Activated CD4-positive, alpha-beta T cell treated with anti-CD3 and anti-CD28 coated beads for 36 hours (primary cell): ENCODE measurements around the gene ZFTA. TPM values are rescaled to one million over a fixed set of nuclear protein-coding genes. Genes with fewer than 3 reads are reported as not detected.

ENCODE experiments used
- ATAC-seq: fragments of 200-7000 bp; cut with Tn5 transposase; one replicate; pipeline ENCODE4 v1.10.0; 2021; ENCODE audit warnings: mild to moderate bottlenecking, moderate library complexity
- CTCF ChIA-PET: fragments of 350-600 bp; sonication (Branson Sonifier 250); formaldehyde crosslinking; loops from one replicate; lab custom pipeline; 2021; ENCODE audit warnings: antibody characterized with exemption; lab: Charles Lee
- POLR2A ChIA-PET: fragments of 350-600 bp; sonication (Branson Sonifier 250); formaldehyde crosslinking; loops from one replicate; lab custom pipeline; 2021; ENCODE audit warnings: antibody characterized with exemption, inconsistent platforms; lab: Charles Lee
- DNase-seq: peaks from one replicate; pipeline ENCODE4 v3.0.0-alpha.2; 2020
- H3K27ac Mint-ChIP-seq: one replicate; pipeline ENCODE4 v1.8.0; 2021; ENCODE audit warnings: mixed read lengths
- H3K27me3 Mint-ChIP-seq: one replicate; pipeline ENCODE4 v1.8.0; 2021; ENCODE audit warnings: mixed read lengths
- H3K36me3 Mint-ChIP-seq: one replicate; pipeline ENCODE4 v1.8.0; 2021; ENCODE audit warnings: low read depth, mixed read lengths
- H3K4me1 Mint-ChIP-seq: one replicate; pipeline ENCODE4 v1.8.0; 2021; ENCODE audit warnings: mixed read lengths
- H3K4me3 Mint-ChIP-seq: one replicate; pipeline ENCODE4 v1.8.0; 2021; ENCODE audit warnings: mild to moderate bottlenecking, moderate library complexity, mixed read lengths
- H3K9me3 Mint-ChIP-seq: one replicate; pipeline ENCODE4 v1.8.0; 2021; ENCODE audit warnings: low read depth, mixed read lengths
- intact Hi-C, 2 experiments: fragments of 100-400 bp; cut with DNase I in 1 of 2; cut with micrococcal nuclease in 1 of 2; formaldehyde crosslinking; loops; one replicate each; pipeline versions ENCODE4 v1.14.2 to v1.15.1; 2022 to 2024; cut with DNase I, micrococcal nuclease
- total RNA-seq, 2 experiments: library from RNA; stranded (reverse); gene quantifications; one replicate each; pipeline ENCODE4 v1.2.3, GENCODE V29; 2021

Gene ZFTA
- total RNA-seq, 2 experiments from 2014 or later, result 1.5 to 1.7 TPM

- Mint-ChIP-seq H3K4me3 (no peak overlapping the region), H3K27me3 (peaks cover 3% of the 10 kb centered on the region), H3K4me1 (peaks cover 6% of the 10 kb centered on the region), H3K27ac (no peak overlapping the region), H3K9me3 (no peaks in the 10 kb centered on the region), H3K36me3 (no peaks in the 10 kb centered on the region)
- DNase-seq (no peak), ATAC-seq (no peak)
- CTCF ChIA-PET, result interaction anchor here (0.6 kb wide), 2 partner anchors 38 to 40 kb away, joined by 3 read pairs; no protein-coding TSS in a partner anchor
- intact Hi-C loops, result loop anchor here (5.0 kb wide), 4 partner anchors 177 to 1787 kb away; partner anchors contain the start of genes CATSPERZ (in 1 of the 2) and MACROD1 (in 1 of the 2)
- POLR2A ChIA-PET, result interaction anchor here (1.2 kb wide), 1 partner anchor 219 kb away, joined by 3 read pairs; no protein-coding TSS in a partner anchor
Measured at GRCh38 chr11:63764679-63765647, 3.6 kb downstream of the ZFTA start.

- no peaks in the 10 kb centered on the region for H3K36me3 Mint-ChIP-seq
Measured at GRCh38 chr11:63764340-63764678, 4.3 kb downstream of the ZFTA start.

GRCh38 chr11:63763496-63764339, 4.9 kb downstream of the ZFTA start:
- ChIA-PET POLR2A (no interaction called here), CTCF (interaction anchor here (0.6 kb wide), 1 partner anchor 41 kb away, joined by 3 read pairs; no protein-coding TSS in a partner anchor)
- no peaks in the 10 kb centered on the region for H3K36me3 Mint-ChIP-seq
- H3K4me1 Mint-ChIP-seq, result peaks cover 6% of the 10 kb centered on the region
- DNase-seq, result no peak
- no peaks in the 10 kb centered on the region for H3K27me3 Mint-ChIP-seq
- intact Hi-C loops, result no loop called here
- no peak overlapping the region for H3K27ac Mint-ChIP-seq
- no peaks in the 10 kb centered on the region for H3K9me3 Mint-ChIP-seq
- no peak overlapping the region for H3K4me3 Mint-ChIP-seq
- no peak for ATAC-seq

More at GRCh38 chr11:63764340-63764678, 4.3 kb downstream of the ZFTA start:
- ChIA-PET CTCF (interaction anchor here (0.6 kb wide), 1 partner anchor 40 kb away, joined by 3 read pairs; no protein-coding TSS in a partner anchor), POLR2A (no interaction called here)
- Mint-ChIP-seq H3K27ac (no peak overlapping the region), H3K4me3 (no peak overlapping the region), H3K4me1 (peaks cover 6% of the 10 kb centered on the region), H3K27me3 (no peaks in the 10 kb centered on the region), H3K9me3 (no peaks in the 10 kb centered on the region)
- DNase-seq (no peak), ATAC-seq (no peak)
- intact Hi-C loops, result no loop called here

DNA sequence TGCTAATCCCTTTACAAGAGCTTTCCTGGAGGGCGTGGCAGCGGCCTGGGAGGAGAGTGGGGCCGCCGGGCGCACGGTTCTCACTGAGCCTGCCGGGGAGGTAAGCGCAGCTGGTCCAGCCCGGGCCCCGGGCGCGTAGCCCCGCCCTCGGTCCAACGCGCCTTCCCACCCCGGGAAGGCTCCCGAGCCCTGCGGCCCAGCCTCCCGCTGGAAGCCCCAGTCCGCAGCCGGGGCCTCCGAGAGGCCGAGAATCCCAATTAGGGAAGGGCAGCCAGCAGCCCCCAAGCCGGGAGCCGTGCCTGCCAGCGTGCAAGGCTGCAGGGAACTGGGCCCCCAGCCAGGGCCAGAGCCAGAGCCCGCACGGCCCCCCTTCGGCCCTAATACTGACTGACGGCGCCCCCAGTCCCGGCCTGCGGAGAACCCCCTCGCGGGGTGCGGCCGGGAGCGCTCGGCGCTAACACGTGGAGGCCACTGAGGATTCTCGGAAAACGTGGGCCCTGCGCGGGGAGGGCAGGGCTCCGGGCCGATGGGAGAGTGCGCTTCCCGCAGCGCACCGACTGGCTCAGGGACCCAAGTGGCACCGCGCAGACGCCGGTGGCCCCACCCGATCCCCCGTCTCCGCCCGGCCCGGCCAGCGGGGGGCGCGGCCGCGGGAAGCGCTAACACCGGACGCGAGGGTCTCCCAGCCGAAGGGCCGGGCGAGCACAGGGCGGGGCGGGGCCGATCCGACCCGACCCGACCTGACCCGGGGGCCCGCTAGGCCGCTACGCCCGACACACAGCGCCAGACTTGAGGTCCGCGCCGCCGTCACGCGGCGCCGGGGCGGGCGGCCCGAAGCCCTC, 5.7 kb downstream of the ZFTA start:
- intact Hi-C loops, result no loop called here
- POLR2A ChIA-PET, result no interaction called here
- peaks cover 6% of the 10 kb centered on the region for H3K4me1 Mint-ChIP-seq

GRCh38 chr11:63761931-63762653, 6.5 kb downstream of the ZFTA start:
- intact Hi-C loops, result no loop called here
- peaks cover 1% of the 10 kb centered on the region for H3K36me3 Mint-ChIP-seq
- H3K9me3 Mint-ChIP-seq, result no peaks in the 10 kb centered on the region
- H3K4me1 Mint-ChIP-seq, result no peaks in the 10 kb centered on the region
- H3K27me3 Mint-ChIP-seq, result no peaks in the 10 kb centered on the region
- ChIA-PET CTCF (interaction anchor here (1.2 kb wide), 1 partner anchor 21 kb away, joined by 3 read pairs; no protein-coding TSS in a partner anchor), POLR2A (no interaction called here)
- no peak overlapping the region for H3K4me3 Mint-ChIP-seq
- no peak for DNase-seq
- no peak overlapping the region for H3K27ac Mint-ChIP-seq
- no peak for ATAC-seq

More for the DNA sequence above, 5.7 kb downstream of the ZFTA start:
- H3K27me3 Mint-ChIP-seq, result no peaks in the 10 kb centered on the region
- H3K4me3 Mint-ChIP-seq, result no peak overlapping the region
- no peak for ATAC-seq
- CTCF ChIA-PET, result no interaction called here
- H3K27ac Mint-ChIP-seq, result no peak overlapping the region
- H3K36me3 Mint-ChIP-seq, result peaks cover 1% of the 10 kb centered on the region
- no peak for DNase-seq
- H3K9me3 Mint-ChIP-seq, result no peaks in the 10 kb centered on the region

DNA sequence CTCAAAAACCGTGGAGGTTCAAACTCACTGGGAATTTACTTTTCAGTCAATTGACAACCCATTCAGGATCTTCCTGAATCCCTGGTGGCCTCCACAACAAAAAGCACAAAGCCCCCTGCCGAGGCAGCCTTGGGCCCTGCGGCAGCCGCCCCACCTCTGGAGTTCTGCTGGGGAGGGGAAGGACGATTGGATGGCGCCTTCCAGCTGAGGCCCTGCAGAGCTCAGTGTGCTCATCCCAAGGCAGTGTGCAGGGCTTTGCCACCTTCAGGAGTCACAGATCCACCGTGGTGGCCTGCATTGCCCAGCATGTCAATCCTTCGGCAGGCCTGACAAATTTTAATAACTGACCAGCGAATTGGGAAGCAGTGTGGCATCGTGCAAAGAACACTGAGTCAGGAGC, 7.4 kb downstream of the ZFTA start:
- no peaks in the 10 kb centered on the region for H3K9me3 Mint-ChIP-seq
- no peaks in the 10 kb centered on the region for H3K4me1 Mint-ChIP-seq
- no peak for ATAC-seq
- DNase-seq, result no peak
- no peak overlapping the region for H3K27ac Mint-ChIP-seq
- POLR2A ChIA-PET, result no interaction called here
- H3K27me3 Mint-ChIP-seq, result no peaks in the 10 kb centered on the region
- peaks cover 1% of the 10 kb centered on the region for H3K36me3 Mint-ChIP-seq
- intact Hi-C loops, result no loop called here
- CTCF ChIA-PET, result interaction anchor here (1.2 kb wide), 1 partner anchor 20 kb away, joined by 3 read pairs; no protein-coding TSS in a partner anchor
- no peak overlapping the region for H3K4me3 Mint-ChIP-seq

- ChIA-PET POLR2A (no interaction called here), CTCF (interaction anchor here (1.2 kb wide), 1 partner anchor 20 kb away, joined by 3 read pairs; no protein-coding TSS in a partner anchor)
- Mint-ChIP-seq H3K36me3 (peaks cover 1% of the 10 kb centered on the region), H3K27ac (no peak overlapping the region), H3K9me3 (no peaks in the 10 kb centered on the region), H3K4me1 (no peaks in the 10 kb centered on the region), H3K27me3 (no peaks in the 10 kb centered on the region), H3K4me3 (no peak overlapping the region)
- ATAC-seq (no peak), DNase-seq (no peak)
- intact Hi-C loops, result no loop called here
Measured at GRCh38 chr11:63760487-63761079, 8.0 kb downstream of the ZFTA start.

DNA sequence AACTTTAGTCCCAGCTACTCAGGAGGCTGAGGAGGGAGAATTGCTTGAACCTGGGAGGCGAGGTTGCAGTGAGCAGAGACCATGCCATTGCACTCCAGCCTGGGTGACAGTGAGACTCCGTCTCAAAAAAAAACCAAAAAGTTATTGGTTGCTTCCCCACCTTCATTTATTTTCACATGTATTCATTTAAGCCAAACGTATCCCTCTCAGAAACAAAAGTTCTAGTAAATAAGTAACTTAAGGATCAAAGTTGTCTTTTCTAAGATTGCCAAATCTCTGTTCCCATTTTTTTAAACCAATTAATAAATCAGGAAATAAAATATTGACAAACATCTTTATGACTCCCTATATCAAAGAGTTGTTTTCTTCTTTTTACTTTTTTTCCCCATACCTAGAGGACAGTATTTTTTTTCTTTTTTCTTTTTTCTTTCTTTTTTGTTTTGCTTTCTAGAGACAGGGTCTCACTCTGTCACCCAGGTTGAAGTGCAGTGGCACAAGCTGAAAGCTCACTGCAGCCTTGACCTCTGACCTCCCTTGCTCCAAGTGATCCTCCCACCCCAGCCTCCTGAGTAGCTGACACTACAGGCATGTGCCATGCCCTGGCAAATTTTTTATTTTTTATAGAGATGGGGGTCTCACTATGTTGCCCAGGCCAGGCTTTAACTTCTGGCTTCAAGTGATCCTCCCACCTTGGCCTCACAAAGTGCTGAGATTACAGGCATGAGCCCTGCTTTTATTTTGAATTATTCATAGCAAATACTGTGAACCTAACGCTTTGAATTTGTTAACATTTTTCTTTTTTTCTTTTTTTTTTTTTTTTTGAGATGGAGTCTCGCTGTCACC, 11.4 kb downstream of the ZFTA start:
- no peak overlapping the region for H3K27ac Mint-ChIP-seq
- ChIA-PET POLR2A (no interaction called here), CTCF (interaction anchor here (1.0 kb wide), 1 partner anchor 10 kb away, joined by 5 read pairs; no protein-coding TSS in a partner anchor)
- no peaks in the 10 kb centered on the region for H3K27me3 Mint-ChIP-seq
- no peaks in the 10 kb centered on the region for H3K4me1 Mint-ChIP-seq
- no peak for DNase-seq
- H3K4me3 Mint-ChIP-seq, result no peak overlapping the region
- H3K36me3 Mint-ChIP-seq, result peaks cover 6% of the 10 kb centered on the region
- no peaks in the 10 kb centered on the region for H3K9me3 Mint-ChIP-seq
- no peak for ATAC-seq
- intact Hi-C loops, result no loop called here

DNA sequence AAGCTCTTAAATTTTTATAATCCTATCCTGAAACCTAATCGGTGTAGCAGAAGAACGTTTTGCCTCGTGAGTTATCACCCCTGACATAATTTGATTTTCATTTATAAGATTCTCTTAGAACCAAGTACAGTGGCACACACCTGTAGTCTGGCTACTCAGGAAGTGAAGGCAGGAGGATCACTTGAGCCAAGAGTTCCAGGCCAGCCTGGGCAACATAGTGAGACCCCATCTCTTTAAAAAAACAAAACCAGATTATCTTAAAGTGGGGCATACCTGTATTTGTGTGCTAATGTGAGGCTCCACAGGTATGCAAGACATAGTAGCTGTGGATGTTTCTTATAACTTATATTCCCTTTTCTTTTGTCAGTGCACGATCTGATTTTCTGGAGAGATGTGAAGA, 19.0 kb downstream of the ZFTA start:
- POLR2A ChIA-PET, result no interaction called here
- ATAC-seq (no peak), DNase-seq (no peak)
- Mint-ChIP-seq H3K27me3 (no peaks in the 10 kb centered on the region), H3K9me3 (no peaks in the 10 kb centered on the region), H3K4me1 (no peaks in the 10 kb centered on the region), H3K4me3 (no peak overlapping the region), H3K36me3 (peaks cover 14% of the 10 kb centered on the region), H3K27ac (no peak overlapping the region)
- CTCF ChIA-PET, result interaction anchor here (0.6 to 1.5 kb wide), 4 partner anchors 17 to 270 kb away, joined by 3 to 4 read pairs (median 4); no protein-coding TSS in a partner anchor
- intact Hi-C loops, result no loop called here
